CD4-positive, alpha-beta T cell (primary cell): ENCODE data around the gene MEAK7. TPM values are rescaled to one million over a fixed set of nuclear protein-coding genes. Genes with fewer than 3 reads are reported as not detected.
A peak's percentile ranks its signal among the peaks of the same experiment; 100 is the strongest.

Experiments used
- ATAC-seq: fragments of 200-7000 bp; cut with Tn5 transposase; one replicate; pipeline ENCODE4 v1.10.0; 2022; ENCODE audit warnings: mild to moderate bottlenecking; ENCODE audit not compliant: poor library complexity
- CTCF ChIA-PET: fragments of 350-600 bp; sonication (Branson Sonifier 250); formaldehyde crosslinking; loops from one replicate; lab custom pipeline; 2021; ENCODE audit warnings: antibody characterized with exemption, inconsistent platforms; lab: Charles Lee
- POLR2A ChIA-PET: fragments of 350-600 bp; sonication (Branson Sonifier 250); formaldehyde crosslinking; loops from one replicate; lab custom pipeline; 2021; ENCODE audit warnings: antibody characterized with exemption, inconsistent platforms; lab: Charles Lee
- DNase-seq, 14 experiments: peaks; one replicate each; pipeline ENCODE4 v3.0.0-alpha.2; 2013 to 2020; ENCODE audit warnings: mixed read lengths in 2 of 14
- H3K27ac ChIP-seq, 2 donors: one replicate each; pipeline versions ENCODE4 v1.5.1 to v1.7.0; 2013; ENCODE audit warnings: low read length in 2 of 2, low read depth in 1 of 2, mild to moderate bottlenecking in 1 of 2
- H3K27me3 ChIP-seq, 2 experiments: 1 replicate in 1 of 2; 2 replicates in 1 of 2; pipeline versions ENCODE4 v1.6.1 to v1.7.0; 2013; ENCODE audit warnings: low read length in 2 of 2, control low read depth in 1 of 2, mild to moderate bottlenecking in 1 of 2, moderate library complexity in 1 of 2; ENCODE audit not compliant: insufficient read depth in 2 of 2, control insufficient read depth in 1 of 2
- H3K36me3 ChIP-seq: one replicate; pipeline ENCODE4 v1.6.1; 2013; ENCODE audit warnings: low read length, control low read depth; ENCODE audit not compliant: insufficient read depth
- H3K4me1 ChIP-seq: one replicate; pipeline ENCODE4 v1.6.1; 2013; ENCODE audit warnings: low read length, control low read depth; ENCODE audit not compliant: insufficient read depth
- H3K4me3 ChIP-seq: one replicate; pipeline ENCODE4 v1.5.1; 2013; ENCODE audit warnings: mild to moderate bottlenecking, low read length, moderate library complexity
- H3K9me3 ChIP-seq, 2 experiments: 1 replicate in 1 of 2; 2 replicates in 1 of 2; pipeline versions ENCODE4 v1.6.1 to v1.7.0; 2013; ENCODE audit warnings: low read length in 2 of 2, mild to moderate bottlenecking in 2 of 2, control low read depth in 1 of 2, moderate library complexity in 1 of 2; ENCODE audit not compliant: control insufficient read depth in 1 of 2, insufficient read depth in 1 of 2
- H3K27ac Mint-ChIP-seq: one replicate; pipeline ENCODE4 v1.8.0; 2020; ENCODE audit warnings: mixed read lengths
- H3K27me3 Mint-ChIP-seq: one replicate; pipeline ENCODE4 v1.8.0; 2021; ENCODE audit warnings: mixed read lengths
- H3K36me3 Mint-ChIP-seq: one replicate; pipeline ENCODE4 v1.8.0; 2021; ENCODE audit warnings: low read depth, mixed read lengths
- H3K4me1 Mint-ChIP-seq: one replicate; pipeline ENCODE4 v1.8.0; 2021; ENCODE audit warnings: low read depth, mixed read lengths
- H3K4me3 Mint-ChIP-seq: one replicate; pipeline ENCODE4 v1.8.0; 2020; ENCODE audit warnings: mild to moderate bottlenecking, mixed read lengths
- H3K9me3 Mint-ChIP-seq: one replicate; pipeline ENCODE4 v1.8.0; 2020; ENCODE audit warnings: mixed read lengths
- CTCF ChIP-seq: fragments of 200-600 bp; IDR thresholded peaks from one replicate; pipeline ENCODE4 v1.8.0; 2022; ENCODE audit warnings: antibody characterized with exemption, mild to moderate bottlenecking
- intact Hi-C, 2 experiments: fragments of 100-400 bp; cut with DNase I in 1 of 2; cut with micrococcal nuclease in 1 of 2; formaldehyde crosslinking; loops; one replicate each; pipeline versions ENCODE4 v1.15.1 to v1.9.0; 2023 to 2025; cut with DNase I, micrococcal nuclease
- total RNA-seq, 174 experiments: library from RNA in 2 of 174; stranded (reverse) in 2 of 174; gene quantifications; one replicate each; pipeline ENCODE4 v1.2.3 and lab custom pipeline; 2021 to 2026

Gene MEAK7
- total RNA-seq, 2 experiments from 2014 or later: 1.9 to 3.7 TPM

GRCh38 chr16:84517366-84517765, 12.9 kb upstream of the MEAK7 start:
- POLR2A ChIA-PET: interaction anchor here (2.1 kb wide), 1 partner anchor 100 kb away, joined by 8 read pairs; the partner anchor contains the start of gene COTL1

GRCh38 chr16:84514874-84515835, 10.7 kb upstream of the MEAK7 start:
- Mint-ChIP-seq H3K4me3 (peak overlapping the region; percentile 57), H3K9me3 (no peaks in the 10 kb centered on the region), H3K4me1 (peaks cover 80% of the 10 kb centered on the region), H3K27ac (peak overlapping the region; percentile 87), H3K27me3 (no peaks in the 10 kb centered on the region), H3K36me3 (no peaks in the 10 kb centered on the region)
- peak overlapping the region; percentile 74 to 87 for H3K27ac ChIP-seq
- no peaks in the 10 kb centered on the region for H3K36me3 ChIP-seq
- H3K4me1 ChIP-seq: peaks cover 87% of the 10 kb centered on the region
- no peak for TF ChIP-seq CTCF
- ATAC-seq: peak; percentile 89
- intact Hi-C loops: loop anchor here (5.0 to 10.0 kb wide), 2 partner anchors 42 to 50 kb away; no protein-coding TSS in a partner anchor
- ChIA-PET POLR2A (interaction anchor here (0.6 to 2.3 kb wide), 21 partner anchors 10 to 512 kb away, joined by 3 to 20 read pairs (median 4); partner anchors contain the start of genes COTL1, KIAA0513, KLHL36 and MEAK7), CTCF (interaction anchor here (1.1 to 1.4 kb wide), 3 partner anchors 9 to 107 kb away, joined by 3 to 16 read pairs (median 3); no protein-coding TSS in a partner anchor)
- no peaks in the 10 kb centered on the region for H3K27me3 ChIP-seq
- no peaks in the 10 kb centered on the region for H3K9me3 ChIP-seq
- no peak overlapping the region for H3K4me3 ChIP-seq
- peak; percentile 69 to 93 (median 81) for DNase-seq

More at GRCh38 chr16:84517366-84517765, 12.9 kb upstream of the MEAK7 start:
- CTCF ChIA-PET: interaction anchor here (0.7 to 1.6 kb wide), 3 partner anchors 11 to 154 kb away, joined by 3 to 4 read pairs (median 3); no protein-coding TSS in a partner anchor
- Histone ChIP-seq H3K4me3 (no peak overlapping the region), H3K27me3 (no peaks in the 10 kb centered on the region), H3K27ac (no peak overlapping the region), H3K36me3 (no peaks in the 10 kb centered on the region), H3K4me1 (peaks cover 73% of the 10 kb centered on the region), H3K9me3 (no peaks in the 10 kb centered on the region)
- intact Hi-C loops: loop anchor here in 1 of 2 experiments (10.0 kb wide), 1 partner anchor 47 kb away; no protein-coding TSS in a partner anchor
- ATAC-seq (no peak), DNase-seq (no peak)
- Mint-ChIP-seq H3K27ac (peak overlapping the region; percentile 78), H3K36me3 (no peaks in the 10 kb centered on the region), H3K9me3 (no peaks in the 10 kb centered on the region), H3K4me1 (peaks cover 75% of the 10 kb centered on the region), H3K4me3 (no peak overlapping the region), H3K27me3 (no peaks in the 10 kb centered on the region)
- TF ChIP-seq CTCF: no peak

GRCh38 chr16:84514295-84514873, 9.9 kb upstream of the MEAK7 start:
- H3K36me3 ChIP-seq: no peaks in the 10 kb centered on the region
- Mint-ChIP-seq H3K9me3 (no peaks in the 10 kb centered on the region), H3K4me3 (peak overlapping the region; percentile 64), H3K4me1 (peaks cover 77% of the 10 kb centered on the region), H3K36me3 (no peaks in the 10 kb centered on the region), H3K27me3 (no peaks in the 10 kb centered on the region), H3K27ac (peak overlapping the region; percentile 87)
- no peak overlapping the region for H3K4me3 ChIP-seq
- ChIA-PET CTCF (interaction anchor here (0.6 to 1.8 kb wide), 5 partner anchors 8 to 224 kb away, joined by 3 to 16 read pairs (median 3); no protein-coding TSS in a partner anchor), POLR2A (interaction anchor here (0.6 to 2.3 kb wide), 18 partner anchors 9 to 513 kb away, joined by 3 to 20 read pairs (median 4); partner anchors contain the start of genes COTL1, KIAA0513, KLHL36 and MEAK7)
- H3K27me3 ChIP-seq: no peaks in the 10 kb centered on the region
- peaks cover 86% of the 10 kb centered on the region for H3K4me1 ChIP-seq
- H3K27ac ChIP-seq: peak overlapping the region; percentile 74 to 87
- DNase-seq (no peak), ATAC-seq (no peak)
- no peak for TF ChIP-seq CTCF
- intact Hi-C loops: loop anchor here (5.0 to 10.0 kb wide), 2 partner anchors 43 to 50 kb away; no protein-coding TSS in a partner anchor
- H3K9me3 ChIP-seq: no peaks in the 10 kb centered on the region
